CD14-positive monocyte (primary cell): ENCODE results near the gene HSPA6. TPM values are rescaled to one million over a fixed set of nuclear protein-coding genes. Genes with fewer than 3 reads are reported as not detected.
"Not testable (repeated sequence)": the region's sequence is repeated elsewhere in the genome, so short reads cannot be mapped to it uniquely, and the experiment has no call there.

Source experiments
- DNase-seq, 3 donors: peaks; one replicate each; pipeline ENCODE4 v3.0.0-alpha.2; 2011 to 2022
- H2AFZ ChIP-seq: 2 replicates; pipeline ENCODE4 v1.6.0; 2012; ENCODE audit warnings: mild to moderate bottlenecking, low read depth, low read length, inconsistent platforms; ENCODE audit not compliant: insufficient read depth, poor library complexity, severe bottlenecking
- H3K27ac ChIP-seq, 2 donors: 1 replicate in 1 of 2; 2 replicates in 1 of 2; pipeline ENCODE4 v1.5.1; 2012 to 2013; ENCODE audit warnings: low read length in 2 of 2, control low read depth in 1 of 2, inconsistent platforms in 1 of 2, low read depth in 1 of 2, mild to moderate bottlenecking in 1 of 2
- H3K27me3 ChIP-seq, 2 donors: one replicate each; pipeline versions ENCODE4 v1.6.0 to v1.6.1; 2011 to 2013; ENCODE audit warnings: low read length in 2 of 2; ENCODE audit not compliant: control insufficient read depth in 2 of 2, insufficient read depth in 2 of 2
- H3K36me3 ChIP-seq, 2 donors: replicated peaks in 1 of 2; 1 replicate in 1 of 2; 2 replicates in 1 of 2; pipeline versions ENCODE4 v1.5.1 to v1.6.1; 2012 to 2013; ENCODE audit warnings: low read length in 2 of 2, control low read depth in 1 of 2, inconsistent platforms in 1 of 2, mild to moderate bottlenecking in 1 of 2; ENCODE audit not compliant: insufficient read depth in 2 of 2, control insufficient read depth in 1 of 2
- H3K4me1 ChIP-seq, 2 donors: 1 replicate in 1 of 2; 2 replicates in 1 of 2; pipeline versions ENCODE4 v1.5.1 to v1.6.1; 2012 to 2013; ENCODE audit warnings: low read length in 2 of 2, control low read depth in 1 of 2, inconsistent platforms in 1 of 2, mild to moderate bottlenecking in 1 of 2, moderate library complexity in 1 of 2; ENCODE audit not compliant: insufficient read depth in 2 of 2, control insufficient read depth in 1 of 2
- H3K4me2 ChIP-seq: replicated peaks from 2 replicates; pipeline ENCODE3; 2012; ENCODE audit warnings: low read length, moderate library complexity, mild to moderate bottlenecking; ENCODE audit not compliant: poor library complexity, severe bottlenecking; ENCODE audit errors: extremely low read depth
- H3K4me3 ChIP-seq, 3 experiments: fragments of 200-600 bp in 1 of 3; sonication (generic) in 1 of 3; replicated peaks in 1 of 3; 1 replicate in 2 of 3; 2 replicates in 1 of 3; pipeline ENCODE4 v1.5.1; 2011 to 2013; ENCODE audit warnings: low read length in 3 of 3, mild to moderate bottlenecking in 3 of 3, control low read depth in 2 of 3, low read depth in 2 of 3, inconsistent platforms in 1 of 3, moderate library complexity in 1 of 3
- H3K79me2 ChIP-seq: 2 replicates; pipeline ENCODE4 v1.6.0; 2012; ENCODE audit warnings: mild to moderate bottlenecking, control low read depth, inconsistent platforms, low read length, moderate library complexity; ENCODE audit not compliant: insufficient read depth
- H3K9ac ChIP-seq: 2 replicates; pipeline ENCODE4 v1.6.0; 2017; ENCODE audit warnings: low read length, mild to moderate bottlenecking; ENCODE audit not compliant: insufficient read depth, poor library complexity, severe bottlenecking
- H3K9me3 ChIP-seq, 2 donors: replicated peaks in 1 of 2; 1 replicate in 1 of 2; 2 replicates in 1 of 2; pipeline versions ENCODE4 v1.5.1 to v1.6.1; 2012 to 2013; ENCODE audit warnings: low read length in 2 of 2, control low read depth in 1 of 2; ENCODE audit not compliant: control insufficient read depth in 1 of 2, insufficient read depth in 1 of 2
- H4K20me1 ChIP-seq: 2 replicates; pipeline ENCODE4 v1.6.0; 2012; ENCODE audit warnings: mild to moderate bottlenecking, low read length, control low read depth, moderate library complexity; ENCODE audit not compliant: insufficient read depth
- H3K27ac Mint-ChIP-seq, 7 donors: one replicate each; pipeline ENCODE4 v1.8.0; 2020; ENCODE audit warnings: mild to moderate bottlenecking in 7 of 7, mixed read lengths in 7 of 7, moderate library complexity in 6 of 7, inconsistent platforms in 2 of 7
- H3K27me3 Mint-ChIP-seq, 3 donors: one replicate each; pipeline ENCODE4 v1.8.0; 2021 to 2022; ENCODE audit warnings: low read depth in 3 of 3, mild to moderate bottlenecking in 3 of 3, mixed read lengths in 3 of 3, moderate library complexity in 3 of 3, inconsistent platforms in 1 of 3
- H3K36me3 Mint-ChIP-seq, 2 donors: one replicate each; pipeline ENCODE4 v1.8.0; 2020; ENCODE audit warnings: mixed read lengths in 2 of 2, inconsistent platforms in 1 of 2, mild to moderate bottlenecking in 1 of 2
- H3K4me1 Mint-ChIP-seq: one replicate; pipeline ENCODE4 v1.8.0; 2020; ENCODE audit warnings: mild to moderate bottlenecking, mixed read lengths
- H3K4me3 Mint-ChIP-seq, 2 donors: one replicate each; pipeline ENCODE4 v1.8.0; 2020; ENCODE audit warnings: mild to moderate bottlenecking in 2 of 2, mixed read lengths in 2 of 2, moderate library complexity in 1 of 2
- H3K9me3 Mint-ChIP-seq, 7 donors: one replicate each; pipeline ENCODE4 v1.8.0; 2020 to 2022; ENCODE audit warnings: mixed read lengths in 7 of 7, mild to moderate bottlenecking in 6 of 7, moderate library complexity in 6 of 7, inconsistent platforms in 2 of 7
- WGBS: methylation state at CpG from one replicate; pipeline ENCODE4 v1.1.5; 2013; ENCODE audit warnings: missing lambda C conversion rate; ENCODE audit not compliant: insufficient coverage; 5-methylcytosine and 5-hydroxymethylcytosine counted together
- intact Hi-C, 2 donors: fragments of 100-400 bp; cut with micrococcal nuclease; formaldehyde crosslinking; loops; one replicate each; pipeline versions ENCODE4 v1.15.0 to v1.15.1; 2023
- polyA plus RNA-seq, 3 donors: library from polyadenylated mRNA; depleted of rRNA in 1 of 3; unstranded in 2 of 3; stranded (reverse) in 1 of 3; fragments of 300-500 nt in 2 of 3; fragments of >200 nt in 1 of 3; fragmentation: Illumina TruSeq in 2 of 3; gene quantifications; 1 replicate in 2 of 3; 2 replicates in 1 of 3; pipeline ENCODE4 v1.2.3, GENCODE V29; 2012 to 2021

The HSPA6 gene
- polyA plus RNA-seq, 3 donors = 3.4 to 37.5 (median 19.3) TPM

- H3K27me3 Mint-ChIP-seq, H3K36me3 Mint-ChIP-seq: not testable (repeated sequence)
Observed at GRCh38 chr1:161571703-161572102, 47.4 kb downstream of the HSPA6 start.

More at GRCh38 chr1:161571703-161572102, 47.4 kb downstream of the HSPA6 start:
- H3K79me2 ChIP-seq, H2AFZ ChIP-seq, H3K9ac ChIP-seq, H3K27ac ChIP-seq, H3K4me3 Mint-ChIP-seq, DNase-seq, H4K20me1 ChIP-seq, H3K27me3 ChIP-seq, H3K9me3 ChIP-seq, H3K4me2 ChIP-seq, H3K27ac Mint-ChIP-seq, intact Hi-C loops, H3K36me3 ChIP-seq, H3K4me3 ChIP-seq, H3K4me1 Mint-ChIP-seq, H3K9me3 Mint-ChIP-seq: not testable (repeated sequence)
- no CpG with 5 or more reads among the region's 8 CpGs for WGBS
- H3K4me1 ChIP-seq = peaks cover 6 to 11% of the 10 kb centered on the region in 2 donors

Other genes with a start within 250 kb of the HSPA6 start
- gene MPZ, start 214.6 kb upstream of the HSPA6 start, polyA plus RNA-seq = 1 to 10 TPM in 1 of 3 donors, under 1 TPM in 1, not detected in 1; 0.16 to 9.4 TPM
- 100 to 1,000 TPM; 208 to 350 (median 323) TPM for gene SDHC, start 210.2 kb upstream of the HSPA6 start, polyA plus RNA-seq
- gene CFAP126, start 156.7 kb upstream of the HSPA6 start, polyA plus RNA-seq = not detected
- gene FCGR2A, start 19.1 kb upstream of the HSPA6 start, polyA plus RNA-seq = 100 to 1,000 TPM; 281 to 588 (median 397) TPM
- 100 to 1,000 TPM in 2 of 3 donors, 10 to 100 TPM in 1; 35.9 to 138 (median 131) TPM for gene FCGR3A, start 25.3 kb downstream of the HSPA6 start, polyA plus RNA-seq
- gene FCGR3B, start 106.6 kb downstream of the HSPA6 start, polyA plus RNA-seq = 1 to 10 TPM in 2 of 3 donors, under 1 TPM in 1; 0.53 to 7.5 (median 1.3) TPM
- 10 to 100 TPM; 12.1 to 41.5 (median 24.9) TPM for gene FCGR2B, start 138.6 kb downstream of the HSPA6 start, polyA plus RNA-seq
- under 1 TPM; 0.28 to 0.51 (median 0.39) TPM for gene FCRLA, start 182.7 kb downstream of the HSPA6 start, polyA plus RNA-seq
- under 1 TPM; 0.36 to 0.44 (median 0.39) TPM for gene FCRLB, start 197.0 kb downstream of the HSPA6 start, polyA plus RNA-seq
- gene DUSP12, start 225.2 kb downstream of the HSPA6 start, polyA plus RNA-seq = 10 to 100 TPM; 19.0 to 32.0 (median 30.5) TPM
- 10 to 100 TPM; 13.4 to 25.6 (median 22.2) TPM for gene ATF6, start 241.8 kb downstream of the HSPA6 start, polyA plus RNA-seq